PC-9 (cell line): Measurements from ENCODE around the gene RBM15B. TPM values are rescaled to one million over a fixed set of nuclear protein-coding genes. Genes with fewer than 3 reads are reported as not detected.

Experiments used
- BruUV-seq: library from RNA; stranded (reverse); fragments of 400-500 nt; replicated peaks from 2 replicates; lab custom pipeline; 2021; lab: Mats Ljungman, UMichigan
- CTCF ChIA-PET: fragments of 300-600 bp; sonication (Branson Sonifier 250); formaldehyde crosslinking; loops from one replicate; lab custom pipeline; 2022; ENCODE audit warnings: antibody characterized with exemption; lab: Charles Lee
- POLR2A ChIA-PET: fragments of 300-600 bp; sonication (Branson Sonifier 250); formaldehyde crosslinking; loops from one replicate; lab custom pipeline; 2022; ENCODE audit warnings: antibody characterized with exemption; ENCODE audit not compliant: unreplicated experiment; lab: Charles Lee
- DNase-seq, 2 experiments: peaks; one replicate each; pipeline versions ENCODE4 v3.0.0 to v3.0.0-alpha.2; 2015 to 2022; ENCODE audit warnings: mixed read lengths in 1 of 2
- H2AFZ ChIP-seq: fragments of 200-600 bp; sonication (generic); 2 replicates; pipeline ENCODE4 v1.8.1; 2017; ENCODE audit warnings: antibody characterized with exemption
- H3F3A ChIP-seq: fragments of 200-600 bp; sonication (generic); 2 replicates; pipeline ENCODE4 v1.8.1; 2017; ENCODE audit warnings: antibody characterized with exemption, mild to moderate bottlenecking, low read depth; ENCODE audit not compliant: insufficient read depth
- H3K27ac ChIP-seq: fragments of 200-600 bp; sonication (generic); 2 replicates; pipeline ENCODE4 v1.6.1; 2016; ENCODE audit warnings: mixed run types
- H3K27me3 ChIP-seq: fragments of 200-600 bp; sonication (generic); 2 replicates; pipeline ENCODE4 v1.6.1; 2016; ENCODE audit warnings: low read depth, mixed run types; ENCODE audit not compliant: insufficient read depth
- H3K36me3 ChIP-seq: fragments of 200-600 bp; sonication (generic); 2 replicates; pipeline ENCODE4 v1.6.1; 2016; ENCODE audit warnings: low read depth, mixed run types
- H3K4me1 ChIP-seq: fragments of 200-600 bp; sonication (generic); replicated peaks from 2 replicates; pipeline ENCODE4 v1.6.1; 2016; ENCODE audit warnings: mixed run types; ENCODE audit not compliant: insufficient read depth
- H3K4me2 ChIP-seq: fragments of 200-600 bp; sonication (generic); 2 replicates; pipeline ENCODE4 v1.6.1; 2017; ENCODE audit warnings: mixed run types
- H3K4me3 ChIP-seq: fragments of 200-600 bp; sonication (generic); 2 replicates; pipeline ENCODE4 v1.6.1; 2016; ENCODE audit warnings: mixed run types
- H3K79me2 ChIP-seq: fragments of 200-600 bp; sonication (generic); 2 replicates; pipeline ENCODE4 v1.6.1; 2017; ENCODE audit warnings: low read depth, mixed run types
- H3K9me2 ChIP-seq: fragments of 200-600 bp; sonication (generic); 2 replicates; pipeline ENCODE4 v1.8.1; 2017; ENCODE audit warnings: mild to moderate bottlenecking; ENCODE audit not compliant: insufficient read depth
- H3K9me3 ChIP-seq: fragments of 200-600 bp; sonication (generic); 2 replicates; pipeline ENCODE4 v1.8.1; 2016; ENCODE audit warnings: low read depth; ENCODE audit not compliant: insufficient read depth
- H4K20me1 ChIP-seq: fragments of 200-600 bp; sonication (generic); 2 replicates; pipeline ENCODE4 v1.8.1; 2017; ENCODE audit not compliant: insufficient read depth
- EZH2 ChIP-seq: fragments of 200-600 bp; sonication (generic); IDR thresholded peaks from 2 replicates; pipeline ENCODE4 v1.8.0; 2017; ENCODE audit warnings: antibody characterized with exemption, low read depth
- intact Hi-C: fragments of 100-400 bp; cut with micrococcal nuclease; formaldehyde crosslinking; loops from one replicate; pipeline ENCODE4 v1.10.0; 2022; ENCODE audit not compliant: unreplicated experiment
- total RNA-seq: library from RNA; stranded (reverse); gene quantifications from 2 replicates; pipeline ENCODE4 v1.2.3, GENCODE V29; 2021
- TF ChIP-seq, protein P1 (sequence below): fragments of 200-600 bp; sonication (generic); conservative IDR thresholded peaks from 2 replicates; pipeline ENCODE4 v1.6.1; 2017; ENCODE audit warnings: mixed run types, antibody characterized with exemption, mild to moderate bottlenecking, moderate library complexity

The RBM15B gene
- total RNA-seq, 1 experiment from 2014 or later = 29.4 TPM

DNA sequence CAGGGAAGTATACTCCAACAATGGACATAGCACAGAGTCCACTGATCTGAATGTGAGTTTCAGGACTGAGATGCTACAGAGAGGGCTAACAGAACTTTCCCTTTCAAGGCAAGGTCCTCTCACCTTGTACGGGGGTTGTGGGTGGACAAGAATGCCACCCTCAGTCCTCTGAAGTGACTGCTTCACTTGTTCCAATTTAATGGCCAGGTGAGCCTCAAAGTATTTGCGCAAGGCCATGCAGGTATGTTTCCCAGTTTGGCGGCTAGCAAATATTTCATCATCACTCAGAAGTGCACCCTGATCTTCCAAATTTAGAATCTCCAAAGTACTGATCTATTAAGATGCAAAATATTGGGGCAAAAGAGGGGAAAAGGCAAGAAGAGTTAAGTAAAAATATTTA, 38.1 kb downstream of the RBM15B start:
- POLR2A ChIA-PET = no interaction called here
- H3K9me2 ChIP-seq = no peaks in the 10 kb centered on the region
- no peaks in the 10 kb centered on the region for H3K79me2 ChIP-seq
- H3K4me2 ChIP-seq = no peak overlapping the region
- no peaks in the 10 kb centered on the region for H3K4me1 ChIP-seq
- H3K9me3 ChIP-seq = no peaks in the 10 kb centered on the region
- no peak for TF ChIP-seq EZH2
- TF ChIP-seq, protein P1, sequence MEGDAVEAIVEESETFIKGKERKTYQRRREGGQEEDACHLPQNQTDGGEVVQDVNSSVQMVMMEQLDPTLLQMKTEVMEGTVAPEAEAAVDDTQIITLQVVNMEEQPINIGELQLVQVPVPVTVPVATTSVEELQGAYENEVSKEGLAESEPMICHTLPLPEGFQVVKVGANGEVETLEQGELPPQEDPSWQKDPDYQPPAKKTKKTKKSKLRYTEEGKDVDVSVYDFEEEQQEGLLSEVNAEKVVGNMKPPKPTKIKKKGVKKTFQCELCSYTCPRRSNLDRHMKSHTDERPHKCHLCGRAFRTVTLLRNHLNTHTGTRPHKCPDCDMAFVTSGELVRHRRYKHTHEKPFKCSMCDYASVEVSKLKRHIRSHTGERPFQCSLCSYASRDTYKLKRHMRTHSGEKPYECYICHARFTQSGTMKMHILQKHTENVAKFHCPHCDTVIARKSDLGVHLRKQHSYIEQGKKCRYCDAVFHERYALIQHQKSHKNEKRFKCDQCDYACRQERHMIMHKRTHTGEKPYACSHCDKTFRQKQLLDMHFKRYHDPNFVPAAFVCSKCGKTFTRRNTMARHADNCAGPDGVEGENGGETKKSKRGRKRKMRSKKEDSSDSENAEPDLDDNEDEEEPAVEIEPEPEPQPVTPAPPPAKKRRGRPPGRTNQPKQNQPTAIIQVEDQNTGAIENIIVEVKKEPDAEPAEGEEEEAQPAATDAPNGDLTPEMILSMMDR = no peak
- H3K4me3 ChIP-seq = no peak overlapping the region
- no peak overlapping the region for H3K27ac ChIP-seq
- intact Hi-C loops = loop anchor here (10.0 kb wide), 1 partner anchor 46 kb away; no protein-coding TSS in a partner anchor
- no peaks in the 10 kb centered on the region for H3K27me3 ChIP-seq
- peaks cover 14% of the 10 kb centered on the region for H3K36me3 ChIP-seq
- no peak overlapping the region for H2AFZ ChIP-seq
- DNase-seq = no peak
- CTCF ChIA-PET = no interaction called here
- BruUV-seq = no TSS peak
- H4K20me1 ChIP-seq = no peaks in the 10 kb centered on the region; the same call in none of the 2 replicates
- 0 out of 2 replicates have a peak, but pooled peaks cover 3% of the 10 kb centered on the region for H3F3A ChIP-seq

DNA sequence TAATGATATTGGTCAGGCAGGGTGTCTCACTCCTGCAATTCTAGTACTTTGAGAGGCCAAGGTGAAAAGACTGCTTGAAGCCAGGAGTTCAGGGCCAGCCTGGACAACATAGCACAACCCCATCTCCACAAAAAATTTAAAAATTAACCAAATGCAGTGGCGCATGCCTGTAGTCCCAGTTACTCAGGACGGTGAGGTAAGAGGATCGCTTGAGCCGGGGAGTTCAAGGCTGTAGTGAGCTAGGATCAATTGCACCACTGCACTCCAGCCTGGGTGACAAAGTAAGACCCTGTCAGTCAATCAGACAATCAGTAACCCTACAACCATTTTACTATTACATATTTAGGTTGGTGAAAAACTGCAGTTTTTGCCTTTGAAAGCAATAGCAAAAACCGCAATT, 43.0 kb downstream of the RBM15B start:
- Histone ChIP-seq H3F3A (0 out of 2 replicates have a peak, but pooled peaks cover 3% of the 10 kb centered on the region), H4K20me1 (peaks cover 3% of the 10 kb centered on the region; the same call in 1 of the 2 replicates), H3K9me3 (no peaks in the 10 kb centered on the region), H2AFZ (no peak overlapping the region), H3K4me3 (no peak overlapping the region), H3K27ac (no peak overlapping the region), H3K79me2 (no peaks in the 10 kb centered on the region), H3K4me1 (no peaks in the 10 kb centered on the region), H3K4me2 (no peak overlapping the region), H3K27me3 (no peaks in the 10 kb centered on the region), H3K36me3 (peaks cover 13% of the 10 kb centered on the region), H3K9me2 (no peaks in the 10 kb centered on the region)
- POLR2A ChIA-PET = no interaction called here
- BruUV-seq = no TSS peak
- intact Hi-C loops = loop anchor here (2.0 kb wide), 1 partner anchor 817 kb away; the partner anchor contains the start of gene MAPKAPK3
- no peak for TF ChIP-seq EZH2
- TF ChIP-seq, protein P1 = no peak
- DNase-seq = no peak
- CTCF ChIA-PET = no interaction called here

DNA sequence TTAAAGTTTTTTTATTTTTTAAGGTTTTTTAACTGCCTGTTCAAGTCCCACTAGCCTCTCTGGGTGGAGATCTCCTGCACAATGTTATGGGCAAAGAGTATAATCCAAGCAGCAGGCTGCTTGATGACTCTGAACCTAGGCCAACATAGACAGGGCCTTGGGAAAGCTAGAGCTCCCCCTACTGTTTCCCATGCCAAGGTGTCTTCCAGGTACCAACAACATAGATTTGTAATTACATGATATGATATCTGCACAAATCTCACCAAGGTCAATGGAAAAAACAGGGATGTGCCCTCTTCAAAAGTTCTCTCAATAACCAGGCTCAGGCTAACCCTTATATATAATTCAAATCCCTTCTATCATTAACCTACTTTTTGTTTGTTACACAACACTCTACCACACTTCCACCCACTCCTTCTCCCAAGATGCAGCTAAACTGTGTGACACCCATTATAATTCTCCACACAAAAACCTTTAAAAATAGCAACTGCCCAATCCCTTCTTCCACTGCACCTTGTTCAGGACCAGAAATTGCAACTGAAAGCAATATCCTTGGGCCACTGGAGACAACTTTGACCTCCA, 43.8 kb downstream of the RBM15B start:
- no TSS peak for BruUV-seq
- H3K4me1 ChIP-seq = no peaks in the 10 kb centered on the region
- H2AFZ ChIP-seq = no peak overlapping the region
- H3K79me2 ChIP-seq = no peaks in the 10 kb centered on the region
- H3K27ac ChIP-seq = no peak overlapping the region
- TF ChIP-seq EZH2 = no peak
- TF ChIP-seq, protein P1 = peak; percentile 62
- no peak overlapping the region for H3K4me2 ChIP-seq
- H3K27me3 ChIP-seq = no peaks in the 10 kb centered on the region
- 0 out of 2 replicates have a peak, but pooled peaks cover 3% of the 10 kb centered on the region for H3F3A ChIP-seq
- H4K20me1 ChIP-seq = peaks cover 3% of the 10 kb centered on the region; the same call in 1 of the 2 replicates
- no peaks in the 10 kb centered on the region for H3K9me3 ChIP-seq
- intact Hi-C loops = loop anchor here (2.0 kb wide), 1 partner anchor 818 kb away; the partner anchor contains the start of gene MAPKAPK3
- ChIA-PET POLR2A (no interaction called here), CTCF (interaction anchor here (0.7 kb wide), 3 partner anchors 9 to 586 kb away, joined by 3 to 5 read pairs (median 4); no protein-coding TSS in a partner anchor)
- H3K36me3 ChIP-seq = peaks cover 11% of the 10 kb centered on the region
- no peaks in the 10 kb centered on the region for H3K9me2 ChIP-seq
- DNase-seq = peak in 1 of 2 experiments; percentile 14
- H3K4me3 ChIP-seq = no peak overlapping the region
